Neural cell (in vitro differentiated cells): Measurements from ENCODE around the gene C1QTNF8.

Experiments used
- CTCF ChIP-seq: fragments of 450-650 bp; IDR thresholded peaks from 2 replicates; pipeline ENCODE4 v1.5.1; 2014; ENCODE audit warnings: antibody characterized with exemption, mild to moderate bottlenecking, moderate library complexity; ENCODE audit not compliant: poor library complexity, severe bottlenecking
- EP300 ChIP-seq: fragments of 450-650 bp; conservative IDR thresholded peaks from 2 replicates; pipeline ENCODE4 v1.6.1; 2014; ENCODE audit warnings: antibody characterized with exemption, mild to moderate bottlenecking, moderate library complexity; ENCODE audit not compliant: poor library complexity, severe bottlenecking
- EZH2 ChIP-seq: fragments of 200-600, 300-800 bp; shearing (Covaris generic), sonication (generic); IDR thresholded peaks from 2 replicates; pipeline ENCODE4 v1.6.1; 2014; ENCODE audit warnings: antibody characterized with exemption, low read length, borderline replicate concordance, mild to moderate bottlenecking; ENCODE audit not compliant: insufficient read depth, poor library complexity, severe bottlenecking
- REST ChIP-seq: IDR thresholded peaks from 2 replicates; pipeline ENCODE4 v1.6.1; 2012; ENCODE audit warnings: borderline replicate concordance

- TF ChIP-seq REST (no peak), CTCF (no peak), EZH2 (no peak), EP300 (no peak)
Measured at GRCh38 chr16:1137604-1138003, 41.6 kb upstream of the C1QTNF8 start.
